Hepatocyte (in vitro differentiated cells): ENCODE measurements around the gene ZNF532. TPM values are rescaled to one million over a fixed set of nuclear protein-coding genes. Genes with fewer than 3 reads are reported as not detected.

Source experiments
- DNase-seq: peaks from one replicate; pipeline ENCODE4 v3.0.0-alpha.2; 2016; ENCODE audit warnings: low spot score
- H2AFZ ChIP-seq: fragments of 200-600 bp; sonication (generic); 2 replicates; pipeline ENCODE4 v1.6.0; 2016; ENCODE audit warnings: antibody characterized with exemption, mild to moderate bottlenecking
- H3K27ac ChIP-seq: fragments of 200-600 bp; sonication (generic); 2 replicates; pipeline ENCODE4 v1.5.1; 2016; ENCODE audit warnings: mild to moderate bottlenecking
- H3K27me3 ChIP-seq: fragments of 200-600 bp; sonication (generic); 2 replicates; pipeline ENCODE4 v1.6.1; 2016
- H3K36me3 ChIP-seq: fragments of 200-600 bp; sonication (generic); replicated peaks from 2 replicates; pipeline ENCODE4 v1.5.1; 2016; ENCODE audit warnings: low read depth; ENCODE audit not compliant: insufficient read depth
- H3K4me1 ChIP-seq: fragments of 200-600 bp; sonication (generic); 2 replicates; pipeline ENCODE4 v1.5.1; 2016; ENCODE audit warnings: mild to moderate bottlenecking, moderate library complexity; ENCODE audit not compliant: insufficient read depth
- H3K4me2 ChIP-seq: fragments of 200-600 bp; sonication (generic); 2 replicates; pipeline ENCODE4 v1.6.0; 2016
- H3K4me3 ChIP-seq: fragments of 200-600 bp; sonication (generic); 2 replicates; pipeline ENCODE4 v1.5.1; 2016; ENCODE audit warnings: mild to moderate bottlenecking
- H3K79me2 ChIP-seq: fragments of 200-600 bp; sonication (generic); 2 replicates; pipeline ENCODE4 v1.6.0; 2017; ENCODE audit warnings: mild to moderate bottlenecking
- H3K9me2 ChIP-seq: fragments of 200-600 bp; sonication (generic); replicated peaks from 2 replicates; pipeline ENCODE4 v1.6.0; 2017; ENCODE audit warnings: mild to moderate bottlenecking; ENCODE audit not compliant: insufficient read depth
- H3K9me3 ChIP-seq: fragments of 200-600 bp; sonication (generic); 2 replicates; pipeline ENCODE4 v1.5.1; 2016; ENCODE audit warnings: low read depth, mild to moderate bottlenecking
- H4K20me1 ChIP-seq: fragments of 200-600 bp; sonication (generic); 2 replicates; pipeline ENCODE4 v1.6.0; 2016; ENCODE audit warnings: mild to moderate bottlenecking; ENCODE audit not compliant: insufficient read depth, poor library complexity, severe bottlenecking
- EZH2 ChIP-seq: fragments of 200-600 bp; sonication (generic); IDR thresholded peaks from 2 replicates; pipeline ENCODE4 v1.6.1; 2016; ENCODE audit warnings: antibody characterized with exemption, mild to moderate bottlenecking, borderline replicate concordance
- EZH2phosphoT487 ChIP-seq: fragments of 200-600 bp; sonication (generic); IDR thresholded peaks from one replicate; pipeline ENCODE4 v1.6.1; 2018; ENCODE audit warnings: antibody characterized with exemption, mild to moderate bottlenecking, low read depth, moderate library complexity; ENCODE audit not compliant: unreplicated experiment, severe bottlenecking
- WGBS: methylation state at CpG from one replicate; pipeline ENCODE4 v1.1.6; 2016; ENCODE audit warnings: low lambda C conversion rate; ENCODE audit errors: missing lambda C conversion rate; 5-methylcytosine and 5-hydroxymethylcytosine counted together
- polyA plus RNA-seq: library from polyadenylated mRNA; unstranded; fragments of >200 nt; fragmentation: Nextera tagmentation; extraction: Ambion mirVana; gene quantifications from 2 replicates; pipeline ENCODE4 v1.2.1, GENCODE V29; 2016
- total RNA-seq: library from RNA; depleted of rRNA; stranded (reverse); fragments of >200 nt; gene quantifications from 2 replicates; pipeline ENCODE4 v1.2.3, GENCODE V29; 2014
- TF ChIP-seq, protein P1 (sequence below): fragments of 200-600 bp; sonication (generic); IDR thresholded peaks from 2 replicates; pipeline ENCODE4 v1.5.1; 2016; ENCODE audit warnings: antibody characterized with exemption, mild to moderate bottlenecking; ENCODE audit not compliant: poor library complexity

ZNF532 gene
- total and polyA plus RNA-seq, 2 experiments from 2014 or later = 15.9 to 36.5 TPM

DNA sequence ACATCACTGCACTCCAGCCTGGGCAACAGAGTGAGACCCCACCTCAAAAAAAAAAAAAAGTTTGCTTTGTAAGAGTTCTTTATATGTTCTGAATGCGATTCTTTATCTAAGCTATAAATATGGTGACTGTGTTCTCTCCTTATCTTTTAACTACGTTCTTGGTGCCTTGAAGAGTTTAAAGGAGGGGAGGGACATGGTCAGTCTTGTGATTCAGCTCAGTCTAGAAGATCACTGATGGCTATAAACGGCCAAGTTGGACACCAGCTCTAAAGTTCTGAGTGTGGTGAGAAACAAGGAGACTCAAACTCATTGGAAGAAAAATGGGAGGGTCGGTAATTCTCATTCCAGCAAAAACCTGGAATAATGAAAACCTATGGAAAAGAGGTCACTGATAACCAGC, 146.6 kb downstream of the ZNF532 start:
- Histone ChIP-seq H3K9me3 (no peaks in the 10 kb centered on the region), H4K20me1 (no peaks in the 10 kb centered on the region), H3K4me3 (no peak overlapping the region), H3K36me3 (no peaks in the 10 kb centered on the region), H3K27me3 (no peaks in the 10 kb centered on the region), H2AFZ (no peak overlapping the region), H3K9me2 (no peaks in the 10 kb centered on the region), H3K27ac (no peak overlapping the region), H3K4me2 (no peak overlapping the region), H3K4me1 (no peaks in the 10 kb centered on the region), H3K79me2 (no peaks in the 10 kb centered on the region)
- DNase-seq = no peak
- 64% methylated on average over 4 of the region's 4 CpGs for WGBS
- TF ChIP-seq, protein P1, sequence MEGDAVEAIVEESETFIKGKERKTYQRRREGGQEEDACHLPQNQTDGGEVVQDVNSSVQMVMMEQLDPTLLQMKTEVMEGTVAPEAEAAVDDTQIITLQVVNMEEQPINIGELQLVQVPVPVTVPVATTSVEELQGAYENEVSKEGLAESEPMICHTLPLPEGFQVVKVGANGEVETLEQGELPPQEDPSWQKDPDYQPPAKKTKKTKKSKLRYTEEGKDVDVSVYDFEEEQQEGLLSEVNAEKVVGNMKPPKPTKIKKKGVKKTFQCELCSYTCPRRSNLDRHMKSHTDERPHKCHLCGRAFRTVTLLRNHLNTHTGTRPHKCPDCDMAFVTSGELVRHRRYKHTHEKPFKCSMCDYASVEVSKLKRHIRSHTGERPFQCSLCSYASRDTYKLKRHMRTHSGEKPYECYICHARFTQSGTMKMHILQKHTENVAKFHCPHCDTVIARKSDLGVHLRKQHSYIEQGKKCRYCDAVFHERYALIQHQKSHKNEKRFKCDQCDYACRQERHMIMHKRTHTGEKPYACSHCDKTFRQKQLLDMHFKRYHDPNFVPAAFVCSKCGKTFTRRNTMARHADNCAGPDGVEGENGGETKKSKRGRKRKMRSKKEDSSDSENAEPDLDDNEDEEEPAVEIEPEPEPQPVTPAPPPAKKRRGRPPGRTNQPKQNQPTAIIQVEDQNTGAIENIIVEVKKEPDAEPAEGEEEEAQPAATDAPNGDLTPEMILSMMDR = no peak
- no peak for TF ChIP-seq EZH2
- no peak for TF ChIP-seq EZH2phosphoT487

DNA sequence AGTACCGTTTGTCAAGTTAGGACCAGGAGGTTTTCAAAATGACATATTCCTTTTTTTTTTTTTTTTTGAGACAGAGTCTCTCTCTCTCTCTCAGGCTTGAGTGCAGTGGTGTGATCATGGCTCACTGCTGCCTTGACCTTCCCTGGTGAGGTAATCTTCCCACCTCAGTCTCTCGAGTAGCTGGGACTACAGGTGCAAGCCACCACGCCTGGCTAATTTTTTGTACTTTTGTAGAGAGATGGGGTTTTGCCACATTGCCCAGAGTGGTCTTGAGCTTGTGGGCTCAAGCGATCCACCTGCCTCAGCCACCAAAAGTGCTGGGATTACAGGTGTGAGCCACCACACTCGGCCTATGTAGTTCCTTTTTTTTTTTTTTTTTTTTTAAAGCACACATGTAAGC, 147.1 kb downstream of the ZNF532 start:
- no peak overlapping the region for H2AFZ ChIP-seq
- H3K9me2 ChIP-seq = no peaks in the 10 kb centered on the region
- H3K79me2 ChIP-seq = no peaks in the 10 kb centered on the region
- H3K4me2 ChIP-seq = no peak overlapping the region
- no peaks in the 10 kb centered on the region for H3K27me3 ChIP-seq
- no peaks in the 10 kb centered on the region for H4K20me1 ChIP-seq
- no peak for DNase-seq
- no peak overlapping the region for H3K4me3 ChIP-seq
- no peaks in the 10 kb centered on the region for H3K9me3 ChIP-seq
- no peaks in the 10 kb centered on the region for H3K4me1 ChIP-seq
- TF ChIP-seq EZH2 = no peak
- TF ChIP-seq, protein P1 = no peak
- no peak for TF ChIP-seq EZH2phosphoT487
- WGBS = 95% methylated on average over 5 of the region's 5 CpGs
- H3K36me3 ChIP-seq = no peaks in the 10 kb centered on the region
- no peak overlapping the region for H3K27ac ChIP-seq

DNA sequence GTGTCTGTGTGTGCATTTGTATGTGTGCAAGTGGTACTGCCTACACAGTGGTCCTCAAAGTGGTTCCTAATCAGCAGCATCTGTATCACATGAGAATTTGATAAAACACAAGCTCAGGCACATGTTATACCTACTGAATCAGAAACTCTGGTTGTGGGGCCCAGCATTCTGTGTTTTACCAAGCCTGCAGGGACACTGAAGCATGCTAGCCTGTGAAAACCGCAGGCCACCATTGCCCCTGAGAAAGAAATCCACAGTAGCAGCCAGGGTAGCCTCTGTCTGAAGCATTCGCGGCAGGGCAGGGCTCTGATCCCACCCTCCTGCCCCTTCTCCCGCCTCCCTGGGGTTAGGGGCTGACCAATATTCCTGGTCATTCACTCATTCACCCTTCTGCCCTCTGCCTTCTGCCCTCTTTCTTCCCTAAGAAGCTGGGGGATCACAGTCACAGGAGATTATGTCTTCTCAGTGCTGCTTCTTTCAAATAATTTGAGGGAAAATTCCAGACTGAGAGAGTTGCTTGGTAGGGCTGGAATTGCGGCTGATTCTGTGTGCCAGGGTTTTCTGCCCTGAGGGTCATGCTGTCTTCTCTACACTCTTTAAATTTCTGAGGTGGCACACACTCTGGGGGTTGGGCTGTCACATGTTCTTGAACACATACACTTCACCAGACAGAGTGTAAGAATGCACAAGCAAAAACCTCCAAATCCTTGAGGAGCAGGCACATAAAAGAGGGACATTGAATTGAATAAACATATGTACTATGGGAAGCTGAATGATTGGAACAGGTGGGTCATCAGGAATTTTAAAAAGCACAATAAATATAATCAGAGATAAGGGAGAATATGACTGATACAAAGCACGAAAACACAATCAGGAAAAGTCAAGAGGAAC, 148.4 kb downstream of the ZNF532 start:
- Histone ChIP-seq H3K27me3 (no peaks in the 10 kb centered on the region), H3K9me2 (no peaks in the 10 kb centered on the region), H3K79me2 (no peaks in the 10 kb centered on the region), H2AFZ (no peak overlapping the region), H3K36me3 (no peaks in the 10 kb centered on the region), H3K9me3 (no peaks in the 10 kb centered on the region), H4K20me1 (no peaks in the 10 kb centered on the region), H3K27ac (peak overlapping the region; percentile 13), H3K4me2 (no peak overlapping the region), H3K4me3 (no peak overlapping the region), H3K4me1 (no peaks in the 10 kb centered on the region)
- 61% methylated on average over 6 of the region's 6 CpGs for WGBS
- DNase-seq = no peak
- TF ChIP-seq EZH2phosphoT487 = no peak
- no peak for TF ChIP-seq EZH2
- TF ChIP-seq, protein P1 = no peak
